ENCODE measurements around the gene ANKIB1. TPM values are rescaled to one million over a fixed set of nuclear protein-coding genes. Genes with fewer than 3 reads are reported as not detected.

The ANKIB1 gene
- total and polyA plus RNA-seq, 2 experiments from 2014 or later = 6.3 to 17.2 TPM

- DNase-seq (ENCODE audit: low read depth in 1 of 2, low spot score in 1 of 2) = peak in 1 of 2 donors; percentile 71
- H3K4me1 ChIP-seq (ENCODE audit: low read depth) = no peaks in the 10 kb centered on the region
- TF ChIP-seq CTCF (IDR thresholded peaks at IDR 0.05; ENCODE audit: low read depth, low read length) = no peak
Measured at GRCh38 chr7:92362131-92362530, 116.4 kb downstream of the ANKIB1 start.

GRCh38 chr7:92366730-92367129 is 121.0 kb downstream of the ANKIB1 start:
- H3K36me3 ChIP-seq = peaks cover 8% of the 10 kb centered on the region
- no peaks in the 10 kb centered on the region for H3K9me3 ChIP-seq (ENCODE audit: low read depth)
- no peak overlapping the region for H3K4me3 ChIP-seq
- H3K4me1 ChIP-seq (ENCODE audit: low read depth) = no peaks in the 10 kb centered on the region
- H3K27me3 ChIP-seq = no peaks in the 10 kb centered on the region
- no peak for TF ChIP-seq CTCF (IDR thresholded peaks at IDR 0.05; ENCODE audit: low read depth, low read length)
- H3K27ac ChIP-seq = no peak overlapping the region
- DNase-seq (ENCODE audit: low read depth in 1 of 2, low spot score in 1 of 2) = peak in 1 of 2 donors; percentile 46

More at GRCh38 chr7:92362131-92362530, 116.4 kb downstream of the ANKIB1 start:
- Histone ChIP-seq H3K36me3 (peaks cover 3% of the 10 kb centered on the region), H3K4me3 (no peak overlapping the region), H3K27me3 (no peaks in the 10 kb centered on the region), H3K9me3 (ENCODE audit: low read depth) (no peaks in the 10 kb centered on the region), H3K27ac (no peak overlapping the region)

- H3K36me3 ChIP-seq = peaks cover 18% of the 10 kb centered on the region
- no peak overlapping the region for H3K4me3 ChIP-seq
- DNase-seq (ENCODE audit: low read depth in 1 of 2, low spot score in 1 of 2) = no peak
- no peak overlapping the region for H3K27ac ChIP-seq
- TF ChIP-seq CTCF (IDR thresholded peaks at IDR 0.05; ENCODE audit: low read depth, low read length) = no peak
- H3K4me1 ChIP-seq (ENCODE audit: low read depth) = no peaks in the 10 kb centered on the region
- no peaks in the 10 kb centered on the region for H3K9me3 ChIP-seq (ENCODE audit: low read depth)
- H3K27me3 ChIP-seq = no peaks in the 10 kb centered on the region
Measured at GRCh38 chr7:92368741-92369140, 123.0 kb downstream of the ANKIB1 start.

GRCh38 chr7:92375013-92375412 is 129.2 kb downstream of the ANKIB1 start:
- Histone ChIP-seq H3K36me3 (peaks cover 27% of the 10 kb centered on the region), H3K27ac (no peak overlapping the region), H3K4me1 (ENCODE audit: low read depth) (no peaks in the 10 kb centered on the region), H3K4me3 (no peak overlapping the region), H3K9me3 (ENCODE audit: low read depth) (no peaks in the 10 kb centered on the region), H3K27me3 (no peaks in the 10 kb centered on the region)
- TF ChIP-seq CTCF (IDR thresholded peaks at IDR 0.05; ENCODE audit: low read depth, low read length) = no peak
- DNase-seq (ENCODE audit: low read depth in 1 of 2, low spot score in 1 of 2) = no peak

GRCh38 chr7:92391071-92391470 is 145.3 kb downstream of the ANKIB1 start:
- no peaks in the 10 kb centered on the region for H3K9me3 ChIP-seq (ENCODE audit: low read depth)
- peak in 1 of 2 donors; percentile 38 for DNase-seq (ENCODE audit: low read depth in 1 of 2, low spot score in 1 of 2)
- no peaks in the 10 kb centered on the region for H3K27me3 ChIP-seq
- no peak overlapping the region for H3K27ac ChIP-seq
- no peak for TF ChIP-seq CTCF (IDR thresholded peaks at IDR 0.05; ENCODE audit: low read depth, low read length)
- no peaks in the 10 kb centered on the region for H3K4me1 ChIP-seq (ENCODE audit: low read depth)
- H3K4me3 ChIP-seq = no peak overlapping the region
- H3K36me3 ChIP-seq = peaks cover 18% of the 10 kb centered on the region

GRCh38 chr7:92397542-92397941 is 151.8 kb downstream of the ANKIB1 start:
- peaks cover 33% of the 10 kb centered on the region for H3K36me3 ChIP-seq
- no peak for DNase-seq (ENCODE audit: low read depth in 1 of 2, low spot score in 1 of 2)
- TF ChIP-seq CTCF (IDR thresholded peaks at IDR 0.05; ENCODE audit: low read depth, low read length) = no peak
- no peak overlapping the region for H3K4me3 ChIP-seq
- no peaks in the 10 kb centered on the region for H3K9me3 ChIP-seq (ENCODE audit: low read depth)
- peaks cover 11% of the 10 kb centered on the region for H3K4me1 ChIP-seq (ENCODE audit: low read depth)
- H3K27me3 ChIP-seq = no peaks in the 10 kb centered on the region
- H3K27ac ChIP-seq = no peak overlapping the region
